Measurements from ENCODE around the gene CHGA.

CHGA gene

DNA sequence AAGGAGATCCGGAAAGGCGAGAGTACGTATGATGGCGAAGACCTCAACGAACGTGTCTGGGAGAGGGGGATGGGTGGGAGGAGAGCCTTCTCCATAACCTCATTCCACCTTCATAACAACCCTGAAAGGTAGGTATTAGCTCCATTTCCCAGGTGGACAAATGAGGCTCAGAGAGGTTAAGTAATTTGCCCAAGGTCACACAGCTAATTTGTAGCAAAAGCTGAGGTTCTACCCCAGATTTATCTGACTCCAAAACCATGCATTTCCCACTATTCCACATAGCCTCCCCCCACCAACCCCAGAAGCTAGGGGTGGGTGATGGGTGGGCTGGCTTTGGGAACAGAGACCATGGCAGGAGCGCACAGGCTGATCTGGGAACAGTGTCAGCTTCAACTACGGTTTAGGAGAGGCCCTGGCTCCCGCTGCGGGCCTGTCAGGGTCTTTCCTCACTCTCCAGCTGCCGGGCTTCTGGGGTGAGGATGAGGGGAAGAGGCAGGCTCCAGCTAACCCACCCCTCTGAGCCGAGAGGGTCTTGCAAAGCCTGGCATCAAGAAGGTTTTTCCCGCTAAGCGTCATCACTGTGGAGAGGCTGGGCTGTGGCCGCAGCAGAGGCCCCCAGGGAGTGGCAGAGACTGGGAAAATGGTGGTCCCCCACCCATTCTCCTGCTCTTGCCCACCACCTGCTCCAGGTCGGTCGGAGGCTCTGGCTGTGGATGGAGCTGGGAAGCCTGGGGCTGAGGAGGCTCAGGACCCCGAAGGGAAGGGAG is 8.9 kb downstream of the CHGA start:
- DNase-seq, result no peak

DNA sequence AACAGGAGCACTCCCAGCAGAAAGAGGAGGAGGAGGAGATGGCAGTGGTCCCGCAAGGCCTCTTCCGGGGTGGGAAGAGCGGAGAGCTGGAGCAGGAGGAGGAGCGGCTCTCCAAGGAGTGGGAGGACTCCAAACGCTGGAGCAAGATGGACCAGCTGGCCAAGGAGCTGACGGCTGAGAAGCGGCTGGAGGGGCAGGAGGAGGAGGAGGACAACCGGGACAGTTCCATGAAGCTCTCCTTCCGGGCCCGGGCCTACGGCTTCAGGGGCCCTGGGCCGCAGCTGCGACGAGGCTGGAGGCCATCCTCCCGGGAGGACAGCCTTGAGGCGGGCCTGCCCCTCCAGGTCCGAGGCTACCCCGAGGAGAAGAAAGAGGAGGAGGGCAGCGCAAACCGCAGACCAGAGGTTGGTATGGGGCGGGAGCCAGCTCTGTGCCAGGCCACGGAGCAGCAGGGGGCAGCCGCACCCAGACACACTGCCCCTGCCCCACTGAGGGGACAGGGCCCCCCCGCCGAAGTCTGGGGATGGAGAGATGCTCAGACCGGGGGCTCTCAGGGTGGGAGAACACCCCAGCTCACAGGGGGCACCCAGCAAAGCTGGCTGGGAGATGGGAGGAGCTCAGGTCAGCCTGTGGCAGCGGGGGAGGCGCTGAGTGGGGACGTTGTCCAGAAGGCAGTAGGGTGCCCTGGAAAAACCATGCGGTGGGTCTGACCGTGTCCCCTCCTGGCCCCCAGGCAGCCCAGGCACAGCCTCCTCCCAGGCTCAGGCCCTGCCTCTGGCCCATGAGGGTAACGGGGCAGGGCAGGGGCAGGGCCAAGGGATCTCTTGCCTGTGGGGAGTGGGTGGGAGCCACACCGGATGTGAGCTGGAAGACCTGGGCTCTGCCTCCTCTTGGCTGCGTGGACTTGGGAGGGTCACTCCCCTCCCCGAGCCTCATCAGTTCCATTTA is 9.8 kb downstream of the CHGA start:
- DNase-seq, result no peak

DNA sequence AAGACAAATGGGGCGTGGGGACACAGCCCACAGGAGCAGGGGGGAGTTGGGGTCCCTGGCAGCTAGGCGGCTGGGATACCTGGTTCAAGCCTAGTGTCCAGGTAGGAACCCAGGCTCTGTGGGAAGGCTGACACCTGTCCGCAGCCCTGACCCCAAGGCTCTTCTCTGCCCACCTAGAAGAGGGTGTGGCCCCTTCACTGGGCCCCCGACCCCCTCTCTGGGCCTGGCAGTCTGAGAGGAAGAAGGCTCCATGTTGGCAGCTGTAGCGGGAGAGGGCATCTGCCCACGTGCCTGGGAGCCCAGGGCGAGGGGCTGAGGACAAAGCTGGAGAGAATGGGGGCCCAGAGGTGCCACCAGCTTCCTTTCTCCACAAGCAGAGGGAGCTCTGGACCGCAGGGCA is 10.5 kb downstream of the CHGA start:
- no peak for DNase-seq

- no peak for DNase-seq
Measured at GRCh38 chr14:92934196-92935085, 11.5 kb downstream of the CHGA start.

- no peak for DNase-seq
Measured at GRCh38 chr14:92935446-92935845, 12.5 kb downstream of the CHGA start.

- no peak for DNase-seq
Measured at GRCh38 chr14:92936085-92936484, 13.1 kb downstream of the CHGA start.

DNA sequence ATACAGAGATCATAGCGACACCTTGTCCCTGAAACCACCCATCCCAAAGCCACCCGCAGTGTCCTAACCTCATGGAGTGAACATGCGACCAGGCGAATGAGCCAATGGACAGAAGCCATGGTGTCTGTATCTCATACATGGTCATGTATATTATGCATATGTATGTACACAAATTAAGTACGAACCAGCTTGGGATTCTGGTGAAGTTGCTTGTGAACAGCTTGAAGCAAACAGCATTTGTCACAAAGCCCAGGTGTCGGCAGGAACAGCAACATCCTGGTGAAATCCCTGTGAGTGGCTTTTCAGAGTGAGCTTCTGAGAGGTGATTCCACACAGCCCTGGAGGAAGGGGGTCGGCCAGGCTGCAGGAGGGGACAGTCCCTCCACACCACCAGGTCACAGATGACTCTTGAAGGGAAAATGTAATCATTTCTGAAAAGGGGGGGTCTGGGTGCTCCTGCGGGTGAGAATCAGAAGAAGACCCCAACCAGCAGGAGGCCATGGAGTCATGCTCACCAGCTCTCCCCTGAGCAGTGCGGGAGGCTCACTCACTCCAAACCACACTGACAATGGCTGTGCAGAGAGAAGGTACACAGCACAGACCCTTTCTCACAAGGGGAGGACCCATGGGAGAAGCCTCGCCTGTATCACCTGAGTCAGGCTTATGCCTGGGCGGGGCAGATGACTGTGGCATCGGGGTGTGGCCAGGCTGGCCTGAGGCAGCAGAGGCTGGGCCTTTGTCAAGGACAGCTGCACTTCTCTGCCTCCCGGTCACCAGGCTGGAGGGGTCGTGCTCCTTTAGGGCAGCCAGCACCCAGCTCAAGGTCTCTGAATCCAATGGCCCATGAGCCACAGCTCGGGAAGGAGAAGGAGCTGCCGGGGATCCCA is 14.3 kb downstream of the CHGA start:
- DNase-seq, result no peak

- no peak for DNase-seq
Measured at GRCh38 chr14:92938235-92938875, 15.4 kb downstream of the CHGA start.

GRCh38 chr14:92938890-92939671 is 16.1 kb downstream of the CHGA start:
- DNase-seq, result no peak

GRCh38 chr14:92939699-92940098 is 16.7 kb downstream of the CHGA start:
- no peak for DNase-seq

DNA sequence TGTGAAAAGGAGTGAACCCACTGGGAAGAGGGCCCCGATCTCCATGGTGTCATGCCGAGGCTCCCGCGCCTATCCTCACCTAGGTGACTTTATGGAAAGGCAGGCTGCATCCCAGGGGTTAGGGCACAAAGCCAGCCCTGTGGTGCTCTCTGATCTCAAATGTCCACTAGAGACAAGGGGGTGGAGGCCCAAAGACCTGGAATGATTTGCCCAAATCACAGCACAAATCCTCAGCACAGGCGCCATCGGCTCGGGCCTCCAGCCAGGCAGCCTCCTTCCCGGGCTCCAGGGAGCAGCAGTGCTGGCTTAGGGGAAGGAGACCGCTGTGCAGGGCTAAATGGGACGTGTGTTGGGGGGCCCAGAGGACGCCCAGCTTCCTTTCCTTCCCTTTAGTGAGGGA is 17.6 kb downstream of the CHGA start:
- DNase-seq, result no peak

DNA sequence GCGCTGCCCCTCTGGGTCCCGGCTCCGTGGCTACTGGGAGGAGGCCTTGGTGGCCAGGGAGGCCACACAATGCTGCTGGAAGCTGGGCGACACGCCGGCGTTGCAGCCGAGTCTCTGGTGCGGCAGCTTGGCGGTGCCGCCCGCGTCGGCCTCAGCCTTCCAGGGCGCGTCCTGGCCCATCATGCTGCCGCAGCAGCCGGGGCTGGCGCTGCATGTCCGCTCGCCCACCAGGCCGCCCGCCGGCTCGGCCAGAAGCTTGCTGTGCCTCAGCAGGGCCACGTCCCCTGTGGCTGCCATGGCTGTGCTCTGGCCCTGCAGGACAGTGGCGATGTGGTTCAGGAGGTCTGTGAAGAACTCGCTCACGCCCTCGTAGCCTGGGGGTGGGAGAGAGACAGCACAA is 18.6 kb downstream of the CHGA start:
- DNase-seq, result no peak

DNA sequence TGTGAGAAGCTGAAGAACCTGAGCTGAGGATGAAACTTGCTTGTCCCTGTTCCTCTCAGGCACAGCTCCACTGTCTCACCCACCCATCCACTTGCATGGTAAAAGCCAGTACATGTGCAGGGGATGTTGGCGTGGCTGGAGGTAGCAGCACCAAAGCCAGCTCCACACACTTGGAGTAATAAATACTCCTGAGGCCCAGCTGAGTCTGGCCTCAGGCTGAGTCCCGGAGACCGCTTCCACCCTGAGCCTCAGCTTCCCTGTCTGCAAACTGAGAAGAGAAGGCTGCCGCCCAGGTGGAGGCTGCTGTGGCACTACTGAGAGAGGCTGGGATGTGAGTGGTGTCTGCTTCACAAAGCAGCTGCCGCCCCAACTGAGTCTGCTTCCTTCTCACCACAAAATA is 19.2 kb downstream of the CHGA start:
- DNase-seq, result no peak

- DNase-seq, result no peak
Measured at GRCh38 chr14:92942576-92942975, 19.6 kb downstream of the CHGA start.

DNA sequence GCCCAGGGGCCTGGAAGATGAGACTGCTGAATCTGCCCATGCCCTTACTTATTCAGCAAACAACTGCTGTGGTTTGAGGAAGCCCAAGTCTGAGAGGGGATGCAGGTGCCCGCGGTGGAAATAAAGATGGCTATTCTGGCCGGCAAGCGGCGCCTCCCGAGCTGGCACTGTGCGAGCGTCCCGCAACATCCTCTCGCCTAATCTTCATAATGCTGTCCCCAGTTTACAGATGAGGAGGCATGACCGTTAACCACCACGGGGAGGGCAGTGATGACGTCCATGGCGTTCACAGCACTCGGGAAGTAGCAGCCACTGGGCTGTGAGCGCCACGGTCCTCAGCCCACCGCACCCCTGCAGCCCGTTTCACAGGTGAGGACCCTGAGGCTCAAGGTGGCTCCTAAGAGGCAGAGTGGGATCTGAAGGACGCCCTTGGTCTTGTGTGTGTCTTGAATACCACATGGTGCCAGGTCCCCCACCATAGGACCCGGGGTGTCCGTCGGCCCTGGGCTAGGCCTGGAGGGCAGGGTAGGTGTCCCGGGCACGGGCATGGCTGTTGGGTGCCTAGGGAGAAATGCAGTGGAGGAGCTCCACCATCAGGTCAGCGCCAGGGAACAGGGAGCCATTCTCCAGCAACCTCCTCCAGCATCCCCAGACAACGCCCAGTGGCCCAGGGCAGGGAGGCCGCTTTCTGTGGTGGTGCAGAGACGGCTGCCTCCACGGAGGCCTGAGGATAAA is 20.2 kb downstream of the CHGA start:
- DNase-seq, result no peak

- no peak for DNase-seq
Measured at GRCh38 chr14:92943855-92944570, 21.1 kb downstream of the CHGA start.

DNA sequence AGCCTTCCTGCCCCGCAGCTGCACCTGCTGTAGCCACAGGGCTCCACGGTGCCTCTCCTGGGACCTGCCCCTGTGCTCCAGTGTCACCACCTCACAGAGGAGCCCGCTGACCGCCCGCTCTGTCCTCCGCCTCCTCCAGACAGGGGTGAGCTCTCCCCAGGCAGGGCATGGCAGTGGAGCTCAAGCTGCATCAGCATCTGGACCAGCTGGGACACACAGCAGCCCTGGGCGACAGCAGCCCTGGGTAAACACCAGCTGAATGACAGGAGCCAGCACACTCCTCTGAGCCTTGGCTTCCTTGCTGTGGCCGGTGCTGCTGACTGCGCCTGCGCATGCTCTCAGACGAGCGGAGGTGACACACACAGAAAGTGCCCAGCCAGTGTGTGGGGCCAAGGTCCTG is 22.0 kb downstream of the CHGA start:
- DNase-seq, result no peak

DNA sequence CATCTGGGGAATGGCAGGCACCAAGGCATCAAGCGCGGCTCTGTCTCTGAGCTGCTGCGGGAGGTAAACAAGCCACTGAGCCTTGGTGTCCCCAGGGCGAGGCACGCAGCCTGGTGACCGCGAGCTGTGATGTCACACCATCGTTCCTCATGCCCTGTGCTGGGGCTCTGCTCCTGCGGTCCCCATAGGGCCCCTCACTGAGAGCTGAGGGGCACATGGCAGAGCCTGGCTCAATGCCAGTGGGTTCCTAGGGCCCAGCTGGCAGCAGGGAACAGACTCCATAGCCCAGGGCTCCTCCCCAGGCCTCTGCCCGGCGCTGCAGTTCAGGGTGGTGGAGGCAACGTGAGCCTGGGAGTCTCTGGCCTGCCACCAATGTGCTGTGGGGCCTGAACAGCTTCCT is 22.6 kb downstream of the CHGA start:
- DNase-seq, result no peak
